CD4-positive, alpha-beta T cell treated with Interleukin-17A for 4 hours (primary cell): ENCODE measurements around the gene SYTL2.
"Not testable (repeated sequence)": the region's sequence is repeated elsewhere in the genome, so short reads cannot be mapped to it uniquely, and the experiment has no call there.

Experiments
- DNase-seq: peaks from one replicate; pipeline ENCODE4 v3.0.0-alpha.2; 2020; ENCODE audit warnings: mixed read lengths

Gene SYTL2

GRCh38 chr11:85685125-85685819 is 125.7 kb downstream of the SYTL2 start:
- no peak for DNase-seq

- DNase-seq: peak; percentile 77
Observed at GRCh38 chr11:85682330-85683305, 128.3 kb downstream of the SYTL2 start.

DNA sequence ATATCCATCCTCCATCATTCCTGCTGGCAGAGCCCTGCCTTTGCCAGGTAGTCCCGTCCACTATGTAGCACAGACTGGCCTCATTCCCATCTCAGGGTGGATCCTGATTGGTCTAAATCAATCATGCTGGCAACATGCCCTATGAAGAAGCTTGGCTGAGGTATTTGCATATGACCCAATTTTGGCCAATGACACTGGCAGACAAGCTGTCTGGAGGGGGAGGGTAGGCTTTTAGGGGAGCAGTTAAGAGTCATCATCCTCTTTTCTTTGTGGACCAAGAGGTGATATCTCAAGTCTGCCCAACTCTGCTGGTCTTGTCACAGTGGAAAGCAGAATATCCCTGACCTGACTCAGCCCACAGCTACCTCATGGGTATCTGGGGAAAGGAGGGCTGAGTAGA is 130.0 kb downstream of the SYTL2 start:
- no peak for DNase-seq

- DNase-seq: no peak
Observed at GRCh38 chr11:85679576-85679975, 131.4 kb downstream of the SYTL2 start.

DNA sequence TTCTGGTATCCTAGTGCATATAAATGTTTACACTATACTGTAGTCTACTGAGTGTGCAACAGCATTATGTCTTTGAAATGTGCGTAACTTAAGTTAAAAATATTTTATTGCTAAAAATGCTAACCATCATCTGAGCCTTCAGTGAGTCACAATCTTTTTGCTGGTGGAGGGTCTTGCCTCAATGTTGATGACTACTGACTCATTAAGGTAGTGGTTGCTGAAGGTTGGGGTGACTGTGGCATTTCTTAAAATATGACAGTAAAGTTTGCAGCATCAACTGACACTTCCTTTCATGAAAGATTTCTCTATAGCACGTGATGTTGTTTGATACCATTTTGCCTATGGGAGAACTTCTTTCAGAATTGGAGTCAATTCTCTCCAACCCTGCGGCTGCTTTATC is 137.5 kb downstream of the SYTL2 start:
- DNase-seq: no peak

DNA sequence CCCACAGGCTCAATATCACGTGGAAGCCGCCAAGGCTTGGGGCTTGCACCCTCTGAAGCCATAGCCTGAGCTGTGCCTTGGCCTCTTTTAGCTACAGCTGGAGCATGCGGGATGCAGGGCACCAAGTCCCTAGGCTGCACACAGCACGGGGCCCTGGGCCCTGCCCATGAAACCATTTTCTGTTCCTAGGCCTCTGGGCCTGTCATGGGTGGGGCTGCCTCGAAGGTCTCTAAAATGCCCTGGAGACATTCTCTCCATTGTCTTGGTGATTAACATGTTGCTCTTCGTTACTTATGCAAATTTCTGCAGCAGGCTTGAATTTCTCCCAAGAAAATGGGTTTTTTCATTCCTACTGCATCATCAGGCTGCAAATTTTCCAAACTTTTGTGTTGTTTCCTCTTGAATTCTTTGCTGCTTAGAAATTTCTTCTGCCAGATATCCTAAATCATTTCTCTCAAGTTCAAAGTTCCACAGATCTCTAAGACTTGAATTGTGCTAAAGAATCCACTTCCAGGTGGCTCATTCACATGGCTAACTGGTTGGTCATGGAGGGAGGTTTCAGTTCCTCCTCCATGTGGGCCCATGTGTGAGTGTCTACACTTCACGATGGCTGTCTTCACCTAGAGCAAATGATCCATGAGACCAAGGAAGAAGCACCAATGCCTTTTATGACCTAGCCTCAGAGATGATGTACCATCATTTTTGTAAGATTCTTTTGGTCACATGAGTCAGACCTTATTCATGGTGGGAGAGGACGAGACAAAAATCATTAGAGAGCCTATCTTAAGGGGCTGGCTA is 138.6 kb downstream of the SYTL2 start:
- no peak for DNase-seq

DNA sequence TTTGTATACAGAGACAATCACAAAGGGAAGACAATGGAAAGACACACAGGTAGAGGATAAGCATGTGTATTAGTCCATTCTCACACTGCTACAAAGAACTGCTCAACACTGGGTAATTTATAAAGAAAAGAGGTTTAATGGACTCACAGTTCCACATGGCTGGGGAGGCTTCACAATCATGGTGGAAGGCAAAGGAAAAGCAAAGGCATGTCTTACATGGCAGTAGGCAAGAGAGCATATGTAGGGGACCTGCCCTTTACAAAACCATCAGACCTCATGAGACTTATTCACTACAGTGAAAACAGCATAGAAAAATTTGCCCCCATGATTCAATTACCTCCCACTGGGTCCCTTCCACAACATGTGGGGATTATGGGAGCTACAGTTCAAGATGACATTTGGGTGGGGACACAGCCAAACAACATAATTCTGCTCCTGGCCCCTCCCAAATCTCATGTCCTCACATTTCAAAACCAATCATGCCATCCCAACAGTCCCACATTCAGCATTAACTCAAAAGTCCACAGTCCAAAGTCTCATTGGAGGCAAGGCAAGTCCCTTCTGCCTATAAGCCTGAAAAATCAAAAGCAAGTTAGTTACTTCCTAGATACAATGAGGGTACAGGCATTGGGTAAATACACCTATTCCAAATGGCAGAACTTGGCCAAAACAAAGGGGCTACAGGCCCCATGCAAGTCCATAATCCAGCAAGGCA is 139.8 kb downstream of the SYTL2 start:
- DNase-seq: not testable (repeated sequence)

DNA sequence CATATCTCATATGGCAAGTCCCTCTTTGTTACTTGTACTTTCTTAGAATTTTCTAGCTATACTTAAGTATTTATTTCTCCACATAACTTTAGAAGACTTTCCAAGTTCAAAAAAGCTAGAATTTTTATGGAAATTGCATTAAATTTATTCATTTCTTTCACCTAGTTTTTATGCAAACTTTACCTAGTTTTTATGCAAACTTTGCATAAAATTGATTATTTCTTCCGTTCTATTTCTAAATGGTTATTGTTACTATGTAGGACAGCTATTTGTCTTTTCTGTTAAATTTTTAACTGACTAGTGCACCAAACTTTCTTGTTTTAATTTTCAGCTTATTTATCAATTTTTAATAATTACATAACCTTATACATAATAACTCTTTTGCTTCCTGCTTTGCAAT is 142.8 kb downstream of the SYTL2 start:
- no peak for DNase-seq

- DNase-seq: no peak
Observed at GRCh38 chr11:85666687-85667086, 144.3 kb downstream of the SYTL2 start.

DNA sequence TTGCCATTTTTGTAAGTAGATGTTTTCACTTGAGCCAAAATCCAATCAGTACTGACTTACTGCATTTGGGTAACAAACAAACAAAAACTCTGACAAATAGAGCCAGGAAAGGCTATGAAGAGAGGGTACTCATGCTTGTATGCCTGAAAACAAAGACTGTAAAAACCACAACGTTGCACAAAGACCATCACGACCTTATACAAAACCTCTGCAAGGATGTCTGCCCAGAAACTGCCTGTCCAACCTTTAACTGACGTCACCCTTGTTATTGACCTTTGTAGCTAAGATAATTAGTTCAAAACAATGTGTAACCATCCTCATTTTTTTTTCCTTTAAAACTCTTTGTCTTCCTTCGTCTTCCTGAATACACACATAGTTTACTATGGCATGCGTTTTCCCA is 145.2 kb downstream of the SYTL2 start:
- no peak for DNase-seq

DNA sequence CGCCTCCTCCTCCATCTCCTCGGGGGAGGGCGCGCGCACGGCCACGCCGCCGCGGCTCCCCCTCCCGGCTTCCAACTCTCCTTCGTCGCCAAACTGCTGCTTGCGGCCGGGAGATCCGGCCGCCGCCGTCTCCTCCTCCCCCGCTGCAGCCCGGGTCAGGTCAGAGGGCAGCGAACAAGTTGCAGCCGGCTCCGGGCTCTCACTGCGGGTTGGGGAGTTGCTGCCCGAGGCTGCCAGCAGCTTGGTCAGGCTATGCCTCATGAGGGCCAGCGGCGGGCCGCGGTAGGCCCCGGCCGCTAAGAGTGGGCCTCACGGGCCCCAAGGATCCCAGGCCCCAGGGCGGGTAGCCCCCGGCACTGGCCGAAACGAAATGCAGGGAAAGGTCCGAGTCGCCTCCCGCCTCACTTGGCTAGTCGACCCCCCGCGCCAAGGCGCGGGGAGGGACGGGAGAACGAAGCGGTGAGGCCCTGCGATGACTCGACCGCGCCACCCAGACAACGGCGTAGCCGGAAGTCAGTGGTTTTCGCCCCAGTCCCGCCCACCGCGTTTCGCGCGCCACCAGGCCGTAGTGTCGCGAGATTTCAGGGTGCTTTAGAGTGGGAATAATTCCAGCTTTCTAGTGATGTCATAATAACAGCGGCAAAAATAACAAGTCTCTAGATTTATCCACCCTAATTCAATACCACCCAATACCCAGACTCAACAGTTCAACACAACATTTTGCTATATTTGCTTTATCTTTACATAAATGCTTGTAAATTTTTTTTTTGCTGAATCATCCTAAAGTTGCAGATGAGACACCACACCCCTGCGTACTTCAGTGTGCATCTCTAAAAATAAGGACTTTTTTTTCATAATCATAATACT is 146.1 kb downstream of the SYTL2 start, which contains the start of gene CREBZF:
Gene CREBZF (minus strand): TSS at position 515 of the 867 bp plus-strand sequence. CDS start 254 bp downstream, at position 261.
- peak; percentile 94 for DNase-seq

- DNase-seq: peak; percentile 89
Observed at GRCh38 chr11:85663753-85664614, 147.0 kb downstream of the SYTL2 start.

GRCh38 chr11:85663080-85663752 is 147.7 kb downstream of the SYTL2 start:
- DNase-seq: peak; percentile 16

GRCh38 chr11:85661972-85662664 is 148.8 kb downstream of the SYTL2 start:
- no peak for DNase-seq

DNA sequence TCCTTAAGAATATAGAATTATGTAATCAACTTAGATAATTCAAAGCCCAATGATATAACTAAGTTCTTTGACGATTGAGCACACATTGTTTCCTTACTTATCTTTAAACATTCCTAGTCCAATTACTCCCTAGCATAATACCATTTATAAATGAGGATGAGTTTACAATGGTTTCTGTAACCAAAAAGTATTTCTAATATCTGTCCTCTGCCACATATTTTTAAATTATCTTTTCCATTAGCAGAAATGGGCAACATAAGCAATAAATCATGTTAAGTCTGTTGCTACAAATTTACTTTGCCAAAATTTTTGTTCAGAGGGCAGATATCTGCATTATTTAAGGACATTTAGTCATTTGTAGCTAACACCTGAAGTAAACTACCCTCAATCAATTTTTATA is 152.8 kb downstream of the SYTL2 start:
- DNase-seq: no peak

GRCh38 chr11:85656777-85657176 is 154.2 kb downstream of the SYTL2 start:
- DNase-seq: no peak

- not testable (repeated sequence) for DNase-seq
Observed at GRCh38 chr11:85654343-85654742, 156.6 kb downstream of the SYTL2 start.

- no peak for DNase-seq
Observed at GRCh38 chr11:85652786-85653447, 158.0 kb downstream of the SYTL2 start.
